HG03342 (cell line): Measurements from ENCODE around the gene RNF11.

Experiments used
- ATAC-seq: cut with Tn5 transposase; IDR thresholded peaks from one replicate; pipeline ENCODE4 v1.9.1; 2021; ENCODE audit warnings: mild to moderate bottlenecking, moderate library complexity; ENCODE audit not compliant: unreplicated experiment

RNF11 gene

DNA sequence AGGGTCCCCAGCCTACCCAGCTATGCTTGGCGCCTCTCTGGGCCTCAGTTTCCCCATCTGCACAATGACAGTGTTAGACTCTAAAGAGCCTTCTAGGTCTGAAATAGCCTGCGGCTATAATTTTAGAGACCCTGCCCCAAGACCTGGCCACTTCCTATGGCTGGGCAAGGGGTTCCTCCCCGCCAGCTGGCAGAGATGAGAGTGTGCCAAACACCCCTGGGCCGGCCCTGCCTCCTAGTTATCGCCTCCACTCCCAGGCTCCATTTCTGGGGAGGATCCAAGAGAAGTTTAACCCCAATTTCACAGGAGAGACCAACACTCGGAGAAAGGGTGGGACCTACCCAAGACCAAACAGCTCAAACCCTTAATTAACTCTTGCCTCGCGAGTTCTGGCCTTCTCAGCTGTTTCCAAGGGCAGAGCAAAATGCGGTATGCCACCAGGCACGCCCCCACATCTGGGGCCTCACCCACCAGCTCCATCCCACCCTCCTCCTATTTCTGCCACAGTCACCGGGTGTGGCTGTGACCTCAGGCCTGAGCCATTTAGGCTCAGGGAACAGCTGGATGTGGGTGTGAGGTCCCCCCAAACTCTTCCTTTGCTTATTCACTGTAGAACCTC lies 58.6 kb downstream of the RNF11 start:
- ATAC-seq, result no peak

GRCh38 chr1:51295926-51296325 lies 59.9 kb downstream of the RNF11 start:
- no peak for ATAC-seq

DNA sequence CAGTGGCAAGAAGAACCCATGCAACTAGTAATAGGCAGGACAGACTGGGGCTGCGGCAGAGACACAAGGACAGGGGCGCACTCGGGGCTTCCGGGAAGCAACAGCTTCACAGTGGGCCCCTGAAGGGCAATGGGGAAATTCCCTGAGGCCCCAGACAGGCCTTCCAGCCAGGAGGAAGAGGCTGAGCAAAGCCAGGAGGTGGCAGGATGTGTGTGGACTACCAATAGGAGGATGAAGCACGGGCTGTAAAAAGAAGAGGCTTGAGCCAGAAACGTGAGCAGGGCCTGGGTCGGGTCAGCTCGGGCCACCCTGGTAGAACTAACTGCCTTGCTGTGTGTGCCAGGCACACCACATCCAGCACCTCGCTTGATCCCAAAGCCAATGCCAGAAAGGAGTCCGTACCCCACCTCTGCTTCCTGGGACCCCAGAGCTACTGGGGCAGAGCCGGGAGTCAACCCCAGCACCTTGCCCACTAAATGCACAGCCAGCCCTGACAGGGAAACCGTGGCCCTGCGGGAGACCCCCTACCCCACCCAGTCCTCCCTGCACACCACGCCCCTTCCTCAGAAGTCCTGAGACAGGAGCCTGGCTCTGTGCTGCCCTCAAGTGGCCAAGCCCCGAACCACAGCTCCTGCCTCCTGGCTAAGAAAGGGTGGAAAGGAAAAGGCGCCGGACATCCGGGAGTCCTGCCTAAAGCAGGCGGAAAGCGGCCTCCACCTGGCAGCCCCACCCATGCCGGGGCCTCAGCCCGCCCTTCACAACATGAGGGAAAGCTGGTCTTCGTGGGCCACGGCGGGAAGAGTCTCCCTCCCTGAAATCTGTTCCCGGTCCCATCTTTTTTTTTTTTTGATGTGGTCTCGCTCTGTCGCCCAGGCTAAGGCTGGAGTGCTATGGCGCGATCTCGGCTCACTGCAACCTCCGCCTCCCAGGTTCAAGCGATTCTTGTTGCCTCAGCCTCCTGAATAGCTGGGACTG lies 60.6 kb downstream of the RNF11 start:
- ATAC-seq, result peak; percentile 61

GRCh38 chr1:51297401-51298321 lies 61.6 kb downstream of the RNF11 start:
- ATAC-seq, result no peak

DNA sequence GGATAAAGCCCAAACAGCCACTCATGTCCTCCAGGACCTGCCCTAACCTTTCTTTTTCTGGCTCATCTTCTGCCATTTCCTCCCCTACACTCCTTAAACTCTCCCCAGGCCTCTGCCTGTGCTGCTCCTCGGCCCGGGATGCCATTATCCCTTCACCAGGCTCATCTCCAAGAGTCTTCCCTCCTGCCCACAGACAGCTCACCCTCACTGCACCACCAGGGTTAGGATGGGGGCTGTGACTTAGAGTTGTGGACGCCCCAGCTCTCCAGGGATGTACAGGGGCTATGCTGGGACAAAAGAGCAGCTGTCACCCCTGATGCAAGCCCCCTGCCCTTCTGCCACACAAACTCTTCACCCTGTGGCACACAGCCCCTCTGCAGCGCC lies 62.2 kb downstream of the RNF11 start:
- ATAC-seq, result no peak

DNA sequence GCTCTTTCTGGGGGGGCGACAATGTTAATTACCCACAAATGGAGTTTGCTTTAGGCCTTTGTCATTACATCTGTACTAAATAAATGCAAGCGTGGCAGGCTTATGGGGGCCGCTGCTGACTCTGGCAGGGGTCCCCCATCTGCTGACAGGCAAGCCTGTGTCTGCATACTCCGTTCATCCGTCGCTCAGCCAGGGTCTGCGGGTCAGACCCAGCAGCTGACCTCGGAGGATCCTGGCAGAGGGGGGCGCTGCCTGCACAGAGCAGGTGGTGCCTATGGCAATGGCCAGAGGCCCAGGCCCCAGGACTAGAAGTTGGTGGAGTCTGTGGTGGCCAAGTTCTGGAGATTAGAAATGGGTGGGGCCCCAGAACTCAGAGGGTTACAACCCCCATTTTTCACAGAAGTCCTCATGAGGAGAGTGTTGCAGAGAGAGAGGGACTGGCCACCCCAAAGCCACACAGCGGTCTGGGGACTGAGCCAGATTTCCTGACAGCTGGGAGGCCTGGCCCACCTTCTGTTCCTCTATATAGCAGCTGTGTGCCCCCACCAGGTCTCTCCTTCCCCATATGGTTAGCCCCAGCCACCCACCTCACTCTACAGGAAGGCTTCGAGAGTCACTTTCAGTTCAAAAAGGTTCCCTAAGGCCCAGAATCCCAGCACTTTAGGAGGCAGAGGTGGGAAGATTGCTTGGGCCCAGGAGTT lies 63.3 kb downstream of the RNF11 start:
- no peak for ATAC-seq

DNA sequence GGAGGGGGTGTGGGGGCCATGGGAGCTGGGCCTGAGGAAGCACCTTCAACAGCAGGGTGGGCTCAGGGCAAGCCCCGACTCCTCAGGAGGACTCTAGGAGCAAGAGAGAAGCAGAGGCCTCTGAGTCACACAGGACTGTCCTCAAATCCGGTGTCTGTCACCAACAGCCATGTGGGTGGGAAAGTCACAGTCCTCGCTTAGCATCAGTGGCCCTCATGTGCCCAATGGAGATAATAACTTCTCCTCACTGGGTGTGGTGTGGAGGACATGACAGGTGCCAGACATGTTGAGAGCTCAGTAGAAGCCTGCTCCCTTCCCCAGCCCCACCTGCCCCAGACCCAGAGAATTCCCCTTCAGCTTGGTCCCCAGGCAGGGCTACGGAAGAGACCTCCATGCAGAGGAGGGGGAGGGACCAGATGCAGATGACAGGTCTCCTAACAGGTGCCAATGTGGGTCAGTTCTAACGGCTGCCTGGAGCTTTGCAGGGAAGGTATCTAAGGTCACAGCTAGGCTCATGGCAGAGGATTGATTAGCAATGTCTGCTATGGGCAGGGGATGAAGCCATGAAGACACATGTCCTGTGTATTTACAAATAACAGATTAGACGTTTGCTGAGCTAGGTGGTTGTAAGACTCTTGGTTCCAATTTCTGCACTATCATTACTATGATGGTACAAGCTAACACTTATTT lies 64.1 kb downstream of the RNF11 start:
- no peak for ATAC-seq

DNA sequence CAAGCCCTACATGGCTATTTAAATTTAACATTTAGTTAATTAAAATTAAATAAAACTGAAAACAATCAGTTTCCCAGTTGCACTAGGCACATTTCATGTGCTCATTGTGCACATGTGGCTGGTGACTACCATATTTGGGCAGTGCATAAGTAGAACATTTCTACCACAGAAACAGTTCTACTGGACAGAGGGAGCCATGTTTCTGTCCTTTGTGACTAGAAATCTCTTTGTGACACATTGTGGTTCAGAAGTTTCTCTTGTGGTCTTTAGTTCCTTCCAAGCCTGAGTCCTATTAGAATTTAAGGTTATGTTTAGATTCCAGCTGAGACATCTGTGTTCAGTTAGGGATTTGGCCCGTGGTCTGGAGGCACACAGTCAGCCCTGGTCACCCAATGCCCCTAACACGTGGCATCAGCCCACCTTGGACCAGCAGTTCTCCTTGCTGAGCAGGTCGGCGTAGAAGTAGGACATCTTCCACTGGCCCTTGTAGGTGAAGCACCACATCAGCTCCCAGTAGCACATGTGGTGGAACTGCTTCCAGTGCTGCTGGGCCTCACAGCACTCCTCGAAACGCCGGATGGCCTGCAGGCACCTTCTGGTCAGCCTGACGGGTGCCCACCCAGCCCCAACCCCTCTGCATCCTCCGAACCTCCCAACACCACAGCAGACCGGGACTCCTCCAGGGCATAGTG lies 65.2 kb downstream of the RNF11 start:
- no peak for ATAC-seq

DNA sequence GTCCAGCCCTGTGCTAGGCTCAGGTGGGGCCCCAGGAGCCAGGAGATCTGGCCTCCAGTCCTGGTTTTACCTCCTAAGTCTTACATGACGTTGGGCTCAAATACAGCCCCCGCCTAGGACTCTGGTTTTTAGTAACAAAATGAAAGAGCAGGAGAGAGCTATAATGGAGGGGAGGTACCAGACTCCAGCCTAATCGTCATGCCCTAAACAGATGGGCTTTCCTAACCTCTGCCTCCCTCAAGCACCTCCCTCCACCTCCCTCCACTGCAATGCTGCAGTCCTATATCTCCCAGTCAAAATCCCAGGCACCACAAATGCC lies 65.7 kb downstream of the RNF11 start:
- ATAC-seq, result no peak

DNA sequence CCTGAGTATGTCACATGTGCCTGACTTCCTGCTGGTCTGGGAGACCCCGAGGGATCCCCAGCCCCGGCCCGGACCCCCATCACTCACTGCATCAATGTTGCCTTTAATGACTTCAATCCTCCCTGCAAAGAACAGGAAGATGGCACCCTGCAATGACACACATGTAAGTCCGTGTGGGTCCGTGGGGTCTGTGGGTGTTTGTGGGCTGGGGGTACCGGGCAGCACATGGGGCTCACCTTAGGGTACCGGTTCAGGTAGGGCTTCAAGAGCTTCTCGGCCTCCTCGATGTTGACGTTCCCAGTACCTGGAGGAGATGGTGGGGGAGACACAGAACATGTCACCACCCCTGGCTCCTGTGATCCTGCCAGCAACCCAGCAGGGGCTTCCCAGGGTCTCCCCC lies 66.2 kb downstream of the RNF11 start:
- no peak for ATAC-seq

- no peak for ATAC-seq
These were observed 66.7 kb downstream of the RNF11 start for GRCh38 chr1:51302746-51303145.

DNA sequence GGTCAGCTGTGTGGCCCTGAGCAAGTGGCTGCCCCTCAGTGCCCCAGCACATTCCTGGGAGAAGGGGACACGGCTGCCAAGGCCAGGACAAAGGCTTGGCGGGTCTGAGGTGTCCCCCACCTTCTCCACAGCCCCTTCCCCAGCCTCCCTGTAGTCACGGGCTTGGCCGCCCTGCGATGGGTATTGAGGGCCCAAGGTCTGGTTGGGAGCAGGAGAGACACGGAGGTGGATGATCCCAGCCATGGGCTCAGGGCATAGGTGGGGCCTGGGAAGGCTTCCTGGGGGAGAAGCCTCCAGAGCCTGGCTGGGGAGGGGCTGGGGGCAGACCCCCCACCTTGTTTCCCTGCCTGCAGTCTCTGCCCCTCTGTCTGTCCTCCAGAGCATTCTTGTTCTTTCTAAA lies 67.2 kb downstream of the RNF11 start:
- no peak for ATAC-seq

GRCh38 chr1:51303751-51304251 lies 67.7 kb downstream of the RNF11 start:
- ATAC-seq, result no peak

DNA sequence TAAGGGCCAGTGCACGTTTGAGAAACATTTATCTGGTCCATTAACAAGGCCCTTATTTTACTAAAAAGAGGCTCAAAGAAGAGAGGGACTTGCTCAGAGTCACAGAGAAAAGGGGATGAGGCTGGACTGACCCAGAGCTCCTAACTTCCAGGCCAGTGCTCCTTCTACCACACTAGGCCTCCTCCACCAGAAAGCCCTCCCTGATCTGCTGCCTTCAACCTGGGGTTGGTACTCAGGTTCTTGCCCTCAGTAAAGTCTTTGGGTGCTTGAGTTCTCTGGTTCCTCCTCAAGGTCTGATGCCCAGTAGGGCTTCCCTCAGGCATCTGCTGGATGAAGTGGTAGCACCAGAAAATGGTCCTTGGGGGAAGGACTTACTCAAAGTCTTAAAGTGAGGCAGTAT lies 68.3 kb downstream of the RNF11 start:
- ATAC-seq, result no peak

DNA sequence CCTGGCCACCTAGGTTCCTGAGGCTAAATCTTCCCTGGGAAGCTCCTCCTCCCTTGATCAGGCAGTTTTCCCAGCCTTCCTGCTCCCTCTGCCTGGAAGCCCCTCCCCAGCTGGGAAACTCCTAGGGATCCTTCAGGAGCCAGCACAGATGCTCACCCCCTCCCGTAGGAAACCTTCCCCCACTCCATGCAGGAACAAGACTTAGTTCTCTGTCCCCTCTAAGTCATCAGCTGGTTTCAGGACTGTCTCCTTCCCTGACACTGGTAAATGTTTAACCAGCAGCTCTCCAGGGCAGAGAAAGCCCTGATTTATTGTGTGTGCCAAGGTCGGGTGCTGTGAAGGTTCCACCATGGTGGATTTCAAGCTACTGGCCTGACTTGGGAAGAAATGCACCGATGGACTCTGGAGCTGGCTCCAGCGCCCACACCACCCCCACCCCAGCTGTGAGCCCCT lies 69.3 kb downstream of the RNF11 start:
- peak; percentile 37 for ATAC-seq

DNA sequence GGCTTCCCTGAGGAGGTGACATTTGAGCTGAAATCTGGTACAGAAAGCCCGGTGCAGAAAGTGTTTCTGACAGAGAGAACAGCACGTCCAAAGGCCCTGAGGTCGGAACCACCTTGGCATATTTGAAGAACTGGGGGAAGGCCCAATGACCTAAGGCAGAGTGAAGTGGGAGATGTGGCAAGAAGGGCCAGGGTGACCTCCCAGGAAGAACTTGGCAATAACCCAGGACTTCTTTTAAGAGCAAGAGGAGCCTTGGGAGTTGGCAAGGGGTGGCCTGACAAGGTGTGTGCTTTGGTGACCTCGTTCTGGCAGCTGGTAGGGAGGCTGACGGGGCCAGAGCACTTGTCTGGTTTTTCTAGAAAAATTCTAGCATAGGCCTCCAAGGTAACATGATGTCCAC lies 70.9 kb downstream of the RNF11 start:
- ATAC-seq, result no peak

DNA sequence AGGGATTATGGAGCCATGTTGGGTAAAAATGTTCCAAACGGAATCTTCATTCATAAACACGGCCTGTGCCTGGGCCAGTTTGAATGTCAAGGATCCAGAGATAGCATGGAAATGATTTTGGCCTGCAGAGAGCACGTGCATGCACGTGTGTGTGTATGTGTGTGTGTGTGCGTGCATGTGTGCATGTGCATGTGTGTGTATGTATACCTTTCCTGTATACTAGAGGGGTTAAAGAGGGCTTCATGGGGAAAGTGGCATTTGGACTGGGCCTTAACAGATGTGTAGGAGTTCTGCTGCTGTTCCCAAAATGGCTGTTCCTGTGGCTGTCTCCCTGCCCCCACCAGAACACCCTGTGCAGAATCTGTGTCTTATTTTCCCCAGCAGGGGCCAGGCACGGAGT lies 72.6 kb downstream of the RNF11 start:
- ATAC-seq, result no peak

- no peak for ATAC-seq
These were observed 73.2 kb downstream of the RNF11 start for GRCh38 chr1:51309291-51309690.

DNA sequence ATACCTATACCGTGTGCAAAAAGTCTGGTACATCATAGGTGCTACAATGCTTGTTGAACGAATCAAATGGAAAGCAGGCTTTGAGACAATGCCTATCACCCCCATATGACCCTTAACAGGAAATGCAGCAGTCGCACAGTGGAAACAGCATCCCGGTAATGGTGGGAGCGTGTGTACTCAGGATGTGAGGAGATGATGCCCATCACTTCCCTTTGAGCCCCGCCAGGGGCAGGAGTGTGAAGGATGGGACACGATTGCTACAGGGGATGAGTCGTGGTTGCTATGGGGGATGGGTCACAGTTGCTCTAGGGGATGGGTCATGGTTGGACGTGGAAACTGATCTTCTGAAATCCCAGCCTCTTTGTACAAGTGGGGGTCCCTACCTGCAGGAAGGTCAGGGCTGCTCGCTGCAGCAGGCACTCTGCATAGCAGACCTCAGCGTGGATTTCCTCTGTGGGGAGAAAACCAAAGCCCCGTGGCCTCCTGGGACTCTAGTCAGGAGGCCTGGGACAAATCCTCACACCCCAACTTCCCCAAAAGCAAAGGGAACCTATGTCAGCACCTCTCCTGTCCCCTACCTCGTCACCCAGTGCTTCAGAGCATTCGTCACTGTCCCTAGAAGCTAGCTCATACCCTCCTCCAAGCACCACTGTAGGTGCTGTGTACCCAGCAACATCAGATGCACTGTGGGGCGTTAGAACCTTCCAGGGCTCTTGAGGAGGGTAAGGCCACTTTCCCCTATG lies 75.0 kb downstream of the RNF11 start:
- no peak for ATAC-seq
